K562 treated with DMSO at 1 percent for 24 hours (cell line): ENCODE measurements around the gene INSR. TPM values are rescaled to one million over a fixed set of nuclear protein-coding genes. Genes with fewer than 3 reads are reported as not detected.

Experiments used
- total RNA-seq: library from RNA; unstranded; fragments of 300-600 nt; gene quantifications from 2 replicates; pipeline ENCODE4 v1.2.3, GENCODE V29; 2022; ENCODE audit warnings: low read depth; ENCODE audit not compliant: insufficient read depth

INSR gene
- total RNA-seq, result 1.2 and 2.0 TPM in 2 replicates

GRCh38 chr19:7293762-7294557 lies at the start of gene INSR:
Gene INSR (minus strand): TSS chr19:7294414. CDS start chr19:7293891, 523 bp downstream.

GRCh38 chr19:7069042-7069903 lies 224.9 kb downstream of the INSR start, which contains the start of gene ZNF557:
Gene ZNF557 (plus strand): TSS chr19:7069703. CDS start chr19:7075075, 5,372 bp downstream.

Other genes with a start within 250 kb of the INSR start
- 0.67 and 1.3 TPM in 2 replicates for gene MBD3L2, start 245.1 kb downstream of the INSR start, total RNA-seq
- not detected in 2 replicates for gene MBD3L3, start 235.7 kb downstream of the INSR start, total RNA-seq
- 2.6 and 2.7 TPM in 2 replicates for gene ZNF557, start 224.7 kb downstream of the INSR start, total RNA-seq
- 41.8 and 42.7 TPM in 2 replicates for gene ARHGEF18, start 54.5 kb upstream of the INSR start, total RNA-seq
- gene PEX11G, start 194.6 kb upstream of the INSR start, total RNA-seq, result 8.6 and 12.1 TPM in 2 replicates
- 46.9 and 54.4 TPM in 2 replicates for gene ZNF358, start 221.7 kb upstream of the INSR start, total RNA-seq
- 28.1 and 29.2 TPM in 2 replicates for gene MCOLN1, start 228.2 kb upstream of the INSR start, total RNA-seq
- gene PNPLA6, start 241.3 kb upstream of the INSR start, total RNA-seq, result 101 and 108 TPM in 2 replicates